Transverse colon (tissue), 4 donors: ENCODE measurements around the gene HSPB1. TPM values are rescaled to one million over a fixed set of nuclear protein-coding genes. Genes with fewer than 3 reads are reported as not detected.

Source experiments
- DNase-seq: peaks from one replicate; pipeline ENCODE4 v3.0.0-alpha.2; 2019
- H3K27ac ChIP-seq, 4 donors: fragments of 200-600 bp; sonication (generic); 2 replicates each; pipeline ENCODE4 v1.5.1; 2016 to 2018; ENCODE audit warnings: inconsistent platforms in 4 of 4
- H3K27me3 ChIP-seq: fragments of 200-600 bp; sonication (generic); 2 replicates; pipeline ENCODE4 v1.5.1; 2017; ENCODE audit warnings: inconsistent platforms
- H3K36me3 ChIP-seq, 4 donors: fragments of 200-600 bp; sonication (generic); 2 replicates each; pipeline ENCODE4 v1.5.1; 2017 to 2019; ENCODE audit warnings: inconsistent platforms in 4 of 4
- H3K4me1 ChIP-seq, 4 donors: fragments of 200-600 bp; sonication (generic); 2 replicates each; pipeline ENCODE4 v1.5.1; 2017 to 2020; ENCODE audit warnings: inconsistent platforms in 4 of 4
- H3K4me3 ChIP-seq, 4 donors: fragments of 200-600 bp; sonication (generic); 1 replicate in 1 of 4; 2 replicates in 3 of 4; pipeline versions ENCODE4 v1.5.1 to v1.6.1; 2017 to 2019; ENCODE audit warnings: inconsistent platforms in 4 of 4
- H3K9me3 ChIP-seq, 2 donors: fragments of 200-600 bp; sonication (generic); 2 replicates each; pipeline ENCODE4 v1.5.1; 2017 to 2019; ENCODE audit warnings: inconsistent platforms in 2 of 2
- EP300 ChIP-seq: sonication (generic); formaldehyde crosslinking; IDR thresholded peaks from one replicate; pipeline ENCODE4 v1.6.1; 2017; ENCODE audit warnings: antibody characterized with exemption, low read depth
- POLR2A ChIP-seq: fragments of 450-650 bp; IDR thresholded peaks from one replicate; pipeline ENCODE4 v1.6.1; 2016; ENCODE audit warnings: antibody characterized with exemption, mild to moderate bottlenecking, moderate library complexity
- POLR2AphosphoS5 ChIP-seq, 3 donors: sonication (generic); formaldehyde crosslinking; IDR thresholded peaks; one replicate each; pipeline ENCODE4 v1.6.1; 2016; ENCODE audit warnings: antibody characterized with exemption in 3 of 3
- WGBS, 2 donors: methylation state at CpG; one replicate each; pipeline ENCODE4 v1.1.5; 2018; ENCODE audit warnings: low coverage in 1 of 2; 5-methylcytosine and 5-hydroxymethylcytosine counted together
- in situ Hi-C, 4 donors: fragments of 200-750 bp; cut with MboI; loops; one replicate each; pipeline versions ENCODE4 v1.15.0 to v1.15.1; 2017; ENCODE audit warnings: low sequenced_read_pairs in 3 of 4, low pct_ligation_motif_present in 1 of 4, low pct_unique_long_range_greater_than_20kb in 1 of 4
- intact Hi-C: fragments of 100-400 bp; cut with DNase I; formaldehyde crosslinking; loops from one replicate; pipeline ENCODE4 v1.15.1; 2023; ENCODE audit warnings: low total_unique reads
- total RNA-seq, 4 donors: library from RNA; depleted of rRNA; stranded (reverse); fragments of >200 nt; gene quantifications; one replicate each; pipeline ENCODE4 v1.1.0, GENCODE V29; 2016
- TF ChIP-seq, protein P1 (sequence below), 5 experiments: fragments of 200-600 bp in 3 of 5; fragments of 450-650 bp in 2 of 5; sonication (generic) in 3 of 5; IDR thresholded peaks; 1 replicate in 2 of 5; 2 replicates in 3 of 5; pipeline ENCODE4 v1.5.1; 2016 to 2017; ENCODE audit warnings: antibody characterized with exemption in 5 of 5, inconsistent platforms in 3 of 5, mild to moderate bottlenecking in 2 of 5, moderate library complexity in 1 of 5

Gene HSPB1
- total RNA-seq, 4 donors from 2014 or later: 387 to 1,086 (median 519) TPM

DNA sequence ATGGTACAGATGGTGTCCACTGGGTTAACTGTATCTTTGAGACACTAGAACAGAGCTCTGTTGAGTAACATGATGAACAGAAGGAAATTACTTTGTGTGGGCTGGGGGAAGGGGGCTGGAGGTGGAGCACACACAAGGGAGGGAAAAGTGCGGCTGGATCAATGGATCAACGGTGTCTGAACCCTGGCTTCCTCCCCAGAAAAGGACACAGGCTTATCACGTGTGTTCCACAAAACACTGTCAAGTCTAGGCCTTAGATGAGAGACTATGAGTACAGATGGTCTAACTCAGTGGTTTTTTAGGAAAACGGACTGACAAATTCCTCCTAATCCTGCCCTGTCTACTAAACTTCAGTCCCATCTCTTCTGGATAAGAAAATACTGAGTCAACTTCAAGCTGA is 27.8 kb downstream of the HSPB1 start:
- no peaks in the 10 kb centered on the region for H3K9me3 ChIP-seq
- no peak for DNase-seq
- no peak overlapping the region for H3K4me3 ChIP-seq
- H3K4me1 ChIP-seq: peaks cover 10 to 45% (median 15%) of the 10 kb centered on the region in 4 donors
- no peak overlapping the region for H3K27ac ChIP-seq
- WGBS, 2 donors: 77 to 79% methylated on average over 2 to 4 of the region's 4 CpGs
- TF ChIP-seq POLR2AphosphoS5 (IDR thresholded peaks at IDR 0.05) (no peak), EP300 (no peak), POLR2A (no peak)
- TF ChIP-seq, protein P1, sequence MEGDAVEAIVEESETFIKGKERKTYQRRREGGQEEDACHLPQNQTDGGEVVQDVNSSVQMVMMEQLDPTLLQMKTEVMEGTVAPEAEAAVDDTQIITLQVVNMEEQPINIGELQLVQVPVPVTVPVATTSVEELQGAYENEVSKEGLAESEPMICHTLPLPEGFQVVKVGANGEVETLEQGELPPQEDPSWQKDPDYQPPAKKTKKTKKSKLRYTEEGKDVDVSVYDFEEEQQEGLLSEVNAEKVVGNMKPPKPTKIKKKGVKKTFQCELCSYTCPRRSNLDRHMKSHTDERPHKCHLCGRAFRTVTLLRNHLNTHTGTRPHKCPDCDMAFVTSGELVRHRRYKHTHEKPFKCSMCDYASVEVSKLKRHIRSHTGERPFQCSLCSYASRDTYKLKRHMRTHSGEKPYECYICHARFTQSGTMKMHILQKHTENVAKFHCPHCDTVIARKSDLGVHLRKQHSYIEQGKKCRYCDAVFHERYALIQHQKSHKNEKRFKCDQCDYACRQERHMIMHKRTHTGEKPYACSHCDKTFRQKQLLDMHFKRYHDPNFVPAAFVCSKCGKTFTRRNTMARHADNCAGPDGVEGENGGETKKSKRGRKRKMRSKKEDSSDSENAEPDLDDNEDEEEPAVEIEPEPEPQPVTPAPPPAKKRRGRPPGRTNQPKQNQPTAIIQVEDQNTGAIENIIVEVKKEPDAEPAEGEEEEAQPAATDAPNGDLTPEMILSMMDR (IDR thresholded peaks at IDR 0.05): no peak
- H3K36me3 ChIP-seq: peaks cover 0 to 20% (median 8%) of the 10 kb centered on the region in 4 donors
- intact Hi-C loops (no loop called here), in situ Hi-C loops (no loop called here)
- H3K27me3 ChIP-seq: no peaks in the 10 kb centered on the region

DNA sequence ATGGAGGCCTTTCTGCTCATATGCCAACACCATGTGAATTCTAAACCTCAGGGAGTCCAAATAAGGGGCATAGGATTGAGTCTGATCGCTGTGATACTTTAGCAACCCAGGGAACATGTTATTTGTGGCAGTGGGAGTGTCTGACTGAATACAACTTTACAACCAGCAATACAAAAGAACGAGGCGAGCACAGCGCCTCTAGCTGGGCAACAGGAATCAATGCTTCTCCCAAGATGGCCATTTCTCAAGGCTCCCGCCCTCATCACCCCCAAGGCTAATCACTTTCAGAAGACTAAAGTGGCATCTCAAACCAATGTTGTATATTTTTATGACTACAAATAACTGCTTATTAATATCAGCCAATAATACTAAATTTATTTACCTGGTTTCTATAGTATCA is 28.2 kb downstream of the HSPB1 start:
- peaks cover 10 to 49% (median 15%) of the 10 kb centered on the region in 4 donors for H3K4me1 ChIP-seq
- DNase-seq: no peak
- 85% methylated on average over 5 of the region's 5 CpGs for WGBS, 2 donors

DNA sequence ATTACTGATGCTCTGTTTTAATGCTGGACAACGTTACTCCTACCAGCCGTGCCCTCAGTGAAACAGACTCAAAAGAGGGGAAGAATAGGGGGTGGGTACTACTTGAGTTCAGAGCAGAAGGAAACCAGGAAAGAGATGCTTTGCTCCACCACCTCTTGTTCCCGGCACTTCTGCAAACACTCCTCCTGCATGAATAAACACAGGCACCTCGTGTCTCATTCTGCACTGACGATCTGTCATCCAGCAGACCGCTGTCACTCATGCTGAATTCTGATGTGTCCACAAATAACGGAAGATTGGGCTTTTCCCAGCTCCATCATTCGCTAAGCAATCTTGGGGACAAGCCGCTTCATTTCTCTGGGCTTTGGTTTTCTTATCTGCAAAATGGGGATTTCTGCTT is 29.6 kb downstream of the HSPB1 start:
- Histone ChIP-seq H3K4me1 (peaks cover 10 to 49% (median 15%) of the 10 kb centered on the region in 4 donors), H3K36me3 (peaks cover 0 to 20% (median 8%) of the 10 kb centered on the region in 4 donors), H3K9me3 (no peaks in the 10 kb centered on the region), H3K27ac (no peak overlapping the region), H3K4me3 (no peak overlapping the region), H3K27me3 (no peaks in the 10 kb centered on the region)
- TF ChIP-seq, protein P1 (IDR thresholded peaks at IDR 0.05): no peak
- no peak for TF ChIP-seq POLR2AphosphoS5 (IDR thresholded peaks at IDR 0.05)
- TF ChIP-seq EP300: no peak
- TF ChIP-seq POLR2A: no peak
- intact Hi-C loops: no loop called here
- in situ Hi-C loops: no loop called here
- WGBS, 2 donors: 58 to 62% methylated on average over 9 of the region's 9 CpGs
- DNase-seq: no peak

More for the DNA sequence above, 28.2 kb downstream of the HSPB1 start:
- H3K36me3 ChIP-seq: peaks cover 0 to 20% (median 8%) of the 10 kb centered on the region in 4 donors
- H3K27me3 ChIP-seq: no peaks in the 10 kb centered on the region
- in situ Hi-C loops (no loop called here), intact Hi-C loops (no loop called here)
- TF ChIP-seq EP300: no peak
- TF ChIP-seq POLR2A: no peak
- TF ChIP-seq, protein P1 (IDR thresholded peaks at IDR 0.05): no peak
- TF ChIP-seq POLR2AphosphoS5 (IDR thresholded peaks at IDR 0.05): no peak
- H3K27ac ChIP-seq: no peak overlapping the region
- H3K9me3 ChIP-seq: no peaks in the 10 kb centered on the region
- H3K4me3 ChIP-seq: no peak overlapping the region

DNA sequence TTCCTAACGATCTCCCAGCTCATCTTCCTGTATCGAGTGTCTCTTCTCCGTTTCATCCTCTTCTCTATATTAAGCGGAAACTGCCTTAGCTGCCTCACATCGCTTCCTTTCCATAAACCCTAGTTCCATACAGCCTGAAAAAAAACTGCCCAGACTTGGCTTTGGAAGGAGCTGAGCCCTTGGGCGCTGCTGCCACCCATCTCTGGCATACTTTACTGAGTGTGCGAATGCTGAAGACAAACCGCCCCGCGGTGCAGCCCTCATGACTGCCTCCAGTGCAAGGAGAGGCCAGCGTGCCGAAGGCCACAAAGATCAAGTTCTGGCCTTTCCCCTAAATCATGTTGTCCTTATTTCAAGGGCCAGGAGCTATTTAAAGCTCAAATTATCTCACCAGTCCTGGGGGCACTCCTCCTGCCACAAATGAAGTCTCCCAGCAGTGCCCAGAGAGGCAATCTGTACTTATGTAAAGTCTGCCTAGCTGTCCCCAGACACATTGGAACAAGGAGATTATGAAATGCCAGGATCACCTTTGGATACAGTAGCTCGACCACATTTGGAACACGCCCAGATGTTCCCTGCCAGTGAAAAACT is 31.1 kb downstream of the HSPB1 start:
- peaks cover 0 to 12% (median 5%) of the 10 kb centered on the region in 4 donors for H3K36me3 ChIP-seq
- H3K27me3 ChIP-seq: no peaks in the 10 kb centered on the region
- intact Hi-C loops: no loop called here
- DNase-seq: peak; percentile 33
- TF ChIP-seq POLR2A (no peak), EP300 (no peak), POLR2AphosphoS5 (IDR thresholded peaks at IDR 0.05) (peak in 1 of 3 donors; percentile 3)
- TF ChIP-seq, protein P1 (IDR thresholded peaks at IDR 0.05): no peak
- H3K27ac ChIP-seq: peak overlapping the region; percentile 14 to 37 (median 26)
- WGBS, 2 donors: 72 to 76% methylated on average over 11 to 13 of the region's 14 CpGs
- in situ Hi-C loops: no loop called here
- no peaks in the 10 kb centered on the region for H3K9me3 ChIP-seq
- H3K4me3 ChIP-seq: no peak overlapping the region
- peaks cover 10 to 53% (median 15%) of the 10 kb centered on the region in 4 donors for H3K4me1 ChIP-seq
